K562 (cell line): Measurements from ENCODE around the gene SKIC8. TPM values are rescaled to one million over a fixed set of nuclear protein-coding genes. Genes with fewer than 3 reads are reported as not detected.

Experiments
- ATAC-seq: fragments of 200-7000 bp; cut with Tn5 transposase; 3 replicates; pipeline ENCODE4 v1.9.1; 2020; ENCODE audit warnings: moderate library complexity
- BruUV-seq: library from RNA; stranded (reverse); fragments of 400-500 nt; replicated peaks from 2 replicates; lab custom pipeline; 2021; lab: Mats Ljungman, UMichigan
- CTCF ChIA-PET: fragments of 300-600 bp; formaldehyde crosslinking; extraction: SDS; loops from one replicate; lab custom pipeline; 2021; ENCODE audit warnings: low intra/inter-chr PET ratio; lab: Yijun Ruan, JAX
- POLR2A ChIA-PET: fragments of 300-600, 350-650 bp; sonication (Branson Sonifier 250); formaldehyde crosslinking; extraction: SDS; loops from one replicate; lab custom pipeline; 2021; ENCODE audit warnings: antibody characterized with exemption, inconsistent platforms; lab: Yijun Ruan, JAX
- DNase-seq, 4 experiments: peaks; one replicate each; pipeline versions ENCODE4 v3.0.0 to v3.0.0-alpha.2; 2011 to 2018; ENCODE audit warnings: low spot score in 3 of 4, mixed read lengths in 3 of 4; ENCODE audit errors: extremely low read depth in 1 of 4
- FAIRE-seq: peaks from 2 replicates; lab custom pipeline; 2011; peaks lifted over from hg19 to GRCh38; lab: Jason Lieb, UNC
- H2AFZ ChIP-seq: 2 replicates; pipeline ENCODE4 v1.6.0; 2011; ENCODE audit warnings: low read depth, low read length, control low read depth, inconsistent platforms
- H3K27ac ChIP-seq: fragments of 200-600 bp; 3 replicates; pipeline ENCODE4 v1.8.0; 2011; ENCODE audit warnings: low read depth, mild to moderate bottlenecking, control low read depth, inconsistent platforms, low read length, moderate library complexity, mixed read lengths; ENCODE audit errors: extremely low read depth
- H3K27me3 ChIP-seq, 2 experiments: fragments of 300-600 bp in 1 of 2; 2 replicates in 1 of 2; 3 replicates in 1 of 2; pipeline versions ENCODE4 v1.6.0 to v1.8.0; 2011; ENCODE audit warnings: inconsistent platforms in 2 of 2, low read length in 2 of 2, mild to moderate bottlenecking in 1 of 2, mixed read lengths in 1 of 2, moderate library complexity in 1 of 2; ENCODE audit not compliant: control insufficient read depth in 2 of 2, insufficient read depth in 2 of 2
- H3K36me3 ChIP-seq: fragments of 300-600 bp; 3 replicates; pipeline ENCODE4 v1.8.0; 2011; ENCODE audit warnings: mild to moderate bottlenecking, low read length, inconsistent platforms; ENCODE audit not compliant: control insufficient read depth, insufficient read depth
- H3K4me1 ChIP-seq, 2 experiments: fragments of 200-600 bp in 1 of 2; replicated peaks in 1 of 2; 2 replicates in 1 of 2; 3 replicates in 1 of 2; pipeline versions ENCODE4 v1.5.1 to v1.8.0; 2011; ENCODE audit warnings: inconsistent platforms in 2 of 2, low read length in 2 of 2, mild to moderate bottlenecking in 1 of 2, mixed read lengths in 1 of 2, moderate library complexity in 1 of 2; ENCODE audit not compliant: control insufficient read depth in 2 of 2, insufficient read depth in 2 of 2
- H3K4me2 ChIP-seq: 2 replicates; pipeline ENCODE4 v1.6.1; 2011; ENCODE audit warnings: low read length, control low read depth, inconsistent platforms, mixed read lengths; ENCODE audit not compliant: insufficient read depth
- H3K4me3 ChIP-seq: fragments of 200-600 bp; sonication (generic), shearing (Covaris generic); 2 replicates; pipeline ENCODE4 v1.5.1; 2016; ENCODE audit warnings: control low read depth, inconsistent platforms
- H3K79me2 ChIP-seq: fragments of 200-600 bp; 3 replicates; pipeline ENCODE4 v1.8.0; 2011; ENCODE audit warnings: low read length, inconsistent platforms; ENCODE audit not compliant: control insufficient read depth, insufficient read depth
- H3K9ac ChIP-seq, 2 experiments: 2 replicates each; pipeline versions ENCODE4 v1.6.0 to v1.6.1; 2011; ENCODE audit warnings: low read depth in 2 of 2, low read length in 2 of 2, control low read depth in 1 of 2, inconsistent platforms in 1 of 2, mild to moderate bottlenecking in 1 of 2, mixed read lengths in 1 of 2; ENCODE audit not compliant: insufficient read depth in 1 of 2
- H3K9me1 ChIP-seq: one replicate; pipeline ENCODE4 v1.6.0; 2011; ENCODE audit warnings: inconsistent platforms, mild to moderate bottlenecking, low read length, moderate library complexity; ENCODE audit not compliant: control insufficient read depth, insufficient read depth
- H3K9me3 ChIP-seq: replicated peaks from 2 replicates; pipeline ENCODE4 v1.5.1; 2011; ENCODE audit warnings: low read depth, low read length, inconsistent platforms; ENCODE audit not compliant: control insufficient read depth, insufficient read depth
- H4K20me1 ChIP-seq: replicated peaks from 2 replicates; pipeline ENCODE4 v1.6.1; 2011; ENCODE audit warnings: low read length, inconsistent platforms, mixed read lengths; ENCODE audit not compliant: control insufficient read depth, insufficient read depth
- EP400 ChIP-seq: fragments of 450-650 bp; IDR thresholded peaks from 2 replicates; pipeline ENCODE4 v1.6.1; 2017; ENCODE audit warnings: antibody characterized with exemption, mild to moderate bottlenecking, moderate library complexity
- MAFK ChIP-seq: IDR thresholded peaks from 2 replicates; pipeline ENCODE4 v1.6.1; 2011; ENCODE audit warnings: low read length, improper control_type of control experiment
- MAZ ChIP-seq, 2 experiments: fragments of 450-650 bp in 1 of 2; sonication (generic) in 1 of 2; formaldehyde crosslinking; IDR thresholded peaks in 1 of 2; conservative IDR thresholded peaks in 1 of 2; 2 replicates each; pipeline versions ENCODE4 v1.4.0 to v1.5.0; 2020; ENCODE audit warnings: mild to moderate bottlenecking in 1 of 2, missing genetic modification reagents in 1 of 2
- MED1 ChIP-seq: sonication (generic); formaldehyde crosslinking; IDR thresholded peaks from 2 replicates; pipeline ENCODE4 v1.8.1; 2023; ENCODE audit warnings: missing genetic modification reagents, borderline replicate concordance
- SIRT6 ChIP-seq: IDR thresholded peaks from one replicate; pipeline ENCODE4 v1.6.1; 2012; ENCODE audit warnings: low read depth, mild to moderate bottlenecking, control low read depth, inconsistent platforms, low read length, moderate library complexity
- XRCC3 ChIP-seq: fragments of 450-650 bp; IDR thresholded peaks from 2 replicates; pipeline ENCODE4 v1.6.1; 2017; ENCODE audit warnings: mild to moderate bottlenecking, moderate library complexity
- ZBTB1 ChIP-seq: sonication (generic); formaldehyde crosslinking; IDR thresholded peaks from 2 replicates; pipeline ENCODE4 v1.8.1; 2023; ENCODE audit warnings: missing genetic modification reagents, low read depth, mild to moderate bottlenecking, borderline replicate concordance
- ZC3H4 ChIP-seq: sonication (generic); formaldehyde crosslinking; IDR thresholded peaks from 2 replicates; pipeline ENCODE4 v1.9.0; 2021; ENCODE audit warnings: missing genetic modification reagents, borderline replicate concordance
- ZKSCAN8 ChIP-seq: fragments of 200-800 bp; sonication (Bioruptor generic); IDR thresholded peaks from 2 replicates; pipeline ENCODE4 v1.6.1; 2016; ENCODE audit warnings: missing genetic modification characterization, missing compliant biosample characterization
- ZNF41 ChIP-seq: fragments of 250-450 bp; sonication (Bioruptor Pico); conservative IDR thresholded peaks from 2 replicates; pipeline ENCODE4 v1.4.0; 2020; ENCODE audit warnings: mild to moderate bottlenecking
- WGBS: fragments of 100-300 bp; shearing (Covaris generic); methylation state at CpG from one replicate; pipeline ENCODE4 v1.1.6; 2016; ENCODE audit warnings: low coverage, mixed read lengths; ENCODE audit not compliant: insufficient coverage; ENCODE audit errors: missing lambda C conversion rate; 5-methylcytosine and 5-hydroxymethylcytosine counted together
- in situ Hi-C: fragments of 300-500 bp; cut with MboI; formaldehyde crosslinking; loops from 4 replicates; pipeline ENCODE4 v1.15.0; 2018; ENCODE audit warnings: inconsistent platforms, mixed read lengths
- intact Hi-C: fragments of 100-400 bp; cut with micrococcal nuclease; formaldehyde crosslinking; loops from 2 replicates; pipeline ENCODE4 v1.14.2; 2022
- polyA plus RNA-seq, 8 experiments: library from polyadenylated mRNA; depleted of rRNA in 4 of 8; stranded (reverse) in 5 of 8; unstranded in 3 of 8; fragments of >200 nt; fragmentation: Nextera tagmentation in 2 of 8; fragmentation: Illumina TruSeq in 1 of 8; extraction: Ambion mirVana in 2 of 8; extraction: Trizol in 1 of 8; gene quantifications; 2 replicates each; pipeline versions ENCODE4 v1.2.1 to v1.2.3, GENCODE V29; 2011 to 2014; ENCODE audit warnings: inconsistent platforms in 1 of 8, missing spikeins in 1 of 8
- total RNA-seq, 7 experiments: library from RNA; depleted of rRNA in 6 of 7; stranded (reverse); fragments of >200 nt in 6 of 7; fragmentation: Illumina TruSeq in 2 of 7; extraction: Trizol in 2 of 7; gene quantifications; 2 replicates each; pipeline versions ENCODE4 v1.2.1 to v1.2.3, GENCODE V29; 2011 to 2021; ENCODE audit warnings: low replicate concordance in 1 of 7
- TF ChIP-seq, protein P1 (sequence below): fragments of 200-800 bp; sonication (Bioruptor generic); IDR thresholded peaks from 2 replicates; pipeline ENCODE4 v1.6.1; 2016; ENCODE audit warnings: missing genetic modification characterization, missing compliant biosample characterization

SKIC8 gene
- total and polyA plus RNA-seq, 9 of the 15 experiments (the other 6 are each of a cell fraction or from before 2014, with no cell fraction given) = 79.5 to 389 (median 146) TPM

- no peak for TF ChIP-seq MAFK
- in situ Hi-C loops = no loop called here
- H3K4me3 ChIP-seq = no peak overlapping the region
- peaks cover 3 to 31% of the 10 kb centered on the region in 2 experiments; a peak in 4 of 5 replicates for H3K27me3 ChIP-seq
- no peak overlapping the region for H3K27ac ChIP-seq
- no peaks in the 10 kb centered on the region for H3K79me2 ChIP-seq
- H3K9ac ChIP-seq = no peak overlapping the region
- BruUV-seq = no TSS peak
- ChIA-PET POLR2A (interaction anchor here (0.6 to 2.3 kb wide), 5 partner anchors 11 to 100 kb away, joined by 3 to 6 read pairs (median 4); no protein-coding TSS in a partner anchor), CTCF (no interaction called here)
- no peaks in the 10 kb centered on the region for H3K9me1 ChIP-seq
- H4K20me1 ChIP-seq = no peaks in the 10 kb centered on the region
- FAIRE-seq (no peak), DNase-seq (no peak), ATAC-seq (no peak)
- H3K4me2 ChIP-seq = no peak overlapping the region
- intact Hi-C loops = no loop called here
- WGBS = 32% methylated on average over 12 of the region's 15 CpGs
- no peaks in the 10 kb centered on the region for H3K9me3 ChIP-seq
- no peaks in the 10 kb centered on the region for H3K36me3 ChIP-seq
- no peak overlapping the region for H2AFZ ChIP-seq
- peaks cover 0 to 7% of the 10 kb centered on the region in 2 experiments; a peak in 3 of 5 replicates for H3K4me1 ChIP-seq
Observed at GRCh38 chr15:78322243-78322642, 22.8 kb upstream of the SKIC8 start.

DNA sequence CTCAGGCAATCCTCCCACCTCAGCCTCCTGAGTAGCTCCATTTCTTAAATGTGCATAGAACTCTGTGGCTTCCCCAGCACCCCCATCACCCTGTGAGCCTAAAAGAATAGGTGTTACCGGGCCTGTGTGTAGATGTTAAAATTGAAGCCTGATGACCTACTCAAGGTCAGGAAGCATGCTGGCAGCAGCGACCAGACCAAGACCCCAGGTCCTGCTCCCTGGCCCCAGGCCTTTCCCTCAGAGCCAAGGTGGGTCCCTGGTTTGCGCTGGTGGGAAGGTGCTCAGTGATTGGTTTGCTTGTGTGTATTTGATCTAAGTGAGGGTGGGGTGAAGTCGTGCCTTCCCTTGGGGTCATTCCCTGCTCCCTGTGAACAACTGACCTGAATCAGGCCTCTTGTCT lies 22.4 kb upstream of the SKIC8 start:
- 33% methylated on average over 4 of the region's 4 CpGs for WGBS
- no peaks in the 10 kb centered on the region for H3K9me3 ChIP-seq
- no peak for ATAC-seq
- no peak for FAIRE-seq
- peaks cover 3 to 31% of the 10 kb centered on the region in 2 experiments; a peak in 4 of 5 replicates for H3K27me3 ChIP-seq
- peaks cover 2% of the 10 kb centered on the region for H3K9me1 ChIP-seq
- no TSS peak for BruUV-seq
- ChIA-PET CTCF (no interaction called here), POLR2A (interaction anchor here (0.9 to 2.3 kb wide), 5 partner anchors 11 to 148 kb away, joined by 3 to 6 read pairs (median 4); no protein-coding TSS in a partner anchor)
- in situ Hi-C loops = no loop called here
- intact Hi-C loops = no loop called here
- no peaks in the 10 kb centered on the region for H3K79me2 ChIP-seq
- H3K27ac ChIP-seq = no peak overlapping the region
- H3K9ac ChIP-seq = no peak overlapping the region
- H3K4me1 ChIP-seq = peaks cover 4 to 12% of the 10 kb centered on the region in 2 experiments; a peak in 4 of 5 replicates
- no peaks in the 10 kb centered on the region for H4K20me1 ChIP-seq
- H3K4me2 ChIP-seq = no peak overlapping the region
- H2AFZ ChIP-seq = no peak overlapping the region
- no peak for DNase-seq
- H3K36me3 ChIP-seq = no peaks in the 10 kb centered on the region
- H3K4me3 ChIP-seq = no peak overlapping the region
- TF ChIP-seq SIRT6 = no peak
- TF ChIP-seq, protein P1, sequence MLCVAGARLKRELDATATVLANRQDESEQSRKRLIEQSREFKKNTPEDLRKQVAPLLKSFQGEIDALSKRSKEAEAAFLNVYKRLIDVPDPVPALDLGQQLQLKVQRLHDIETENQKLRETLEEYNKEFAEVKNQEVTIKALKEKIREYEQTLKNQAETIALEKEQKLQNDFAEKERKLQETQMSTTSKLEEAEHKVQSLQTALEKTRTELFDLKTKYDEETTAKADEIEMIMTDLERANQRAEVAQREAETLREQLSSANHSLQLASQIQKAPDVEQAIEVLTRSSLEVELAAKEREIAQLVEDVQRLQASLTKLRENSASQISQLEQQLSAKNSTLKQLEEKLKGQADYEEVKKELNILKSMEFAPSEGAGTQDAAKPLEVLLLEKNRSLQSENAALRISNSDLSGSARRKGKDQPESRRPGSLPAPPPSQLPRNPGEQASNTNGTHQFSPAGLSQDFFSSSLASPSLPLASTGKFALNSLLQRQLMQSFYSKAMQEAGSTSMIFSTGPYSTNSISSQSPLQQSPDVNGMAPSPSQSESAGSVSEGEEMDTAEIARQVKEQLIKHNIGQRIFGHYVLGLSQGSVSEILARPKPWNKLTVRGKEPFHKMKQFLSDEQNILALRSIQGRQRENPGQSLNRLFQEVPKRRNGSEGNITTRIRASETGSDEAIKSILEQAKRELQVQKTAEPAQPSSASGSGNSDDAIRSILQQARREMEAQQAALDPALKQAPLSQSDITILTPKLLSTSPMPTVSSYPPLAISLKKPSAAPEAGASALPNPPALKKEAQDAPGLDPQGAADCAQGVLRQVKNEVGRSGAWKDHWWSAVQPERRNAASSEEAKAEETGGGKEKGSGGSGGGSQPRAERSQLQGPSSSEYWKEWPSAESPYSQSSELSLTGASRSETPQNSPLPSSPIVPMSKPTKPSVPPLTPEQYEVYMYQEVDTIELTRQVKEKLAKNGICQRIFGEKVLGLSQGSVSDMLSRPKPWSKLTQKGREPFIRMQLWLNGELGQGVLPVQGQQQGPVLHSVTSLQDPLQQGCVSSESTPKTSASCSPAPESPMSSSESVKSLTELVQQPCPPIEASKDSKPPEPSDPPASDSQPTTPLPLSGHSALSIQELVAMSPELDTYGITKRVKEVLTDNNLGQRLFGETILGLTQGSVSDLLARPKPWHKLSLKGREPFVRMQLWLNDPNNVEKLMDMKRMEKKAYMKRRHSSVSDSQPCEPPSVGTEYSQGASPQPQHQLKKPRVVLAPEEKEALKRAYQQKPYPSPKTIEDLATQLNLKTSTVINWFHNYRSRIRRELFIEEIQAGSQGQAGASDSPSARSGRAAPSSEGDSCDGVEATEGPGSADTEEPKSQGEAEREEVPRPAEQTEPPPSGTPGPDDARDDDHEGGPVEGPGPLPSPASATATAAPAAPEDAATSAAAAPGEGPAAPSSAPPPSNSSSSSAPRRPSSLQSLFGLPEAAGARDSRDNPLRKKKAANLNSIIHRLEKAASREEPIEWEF (CRISPR knock-in tag) = no peak
- TF ChIP-seq ZNF41 (CRISPR knock-in tag) = no peak
- TF ChIP-seq ZKSCAN8 (CRISPR knock-in tag) = no peak
- no peak for TF ChIP-seq ZBTB1 (CRISPR knock-in tag)
- TF ChIP-seq ZC3H4 (CRISPR knock-in tag) = no peak
- TF ChIP-seq XRCC3 = no peak
- TF ChIP-seq MED1 (CRISPR knock-in tag) = no peak
- no peak for TF ChIP-seq MAZ (CRISPR knock-in tag; conservative IDR thresholded peaks at IDR 0.05 in 1 of 2, IDR thresholded peaks at IDR 0.05 in 1 of 2)
- no peak for TF ChIP-seq EP400
